RWPE1 (cell line): ENCODE measurements around the gene RNF223.
A peak's percentile ranks its signal among the peaks of the same experiment; 100 is the strongest.
"Not testable (repeated sequence)": the region's sequence is repeated elsewhere in the genome, so short reads cannot be mapped to it uniquely, and the experiment has no call there.

Experiments used
- CTCF ChIA-PET: fragments of 350-600 bp; sonication (Branson Sonifier 250); formaldehyde crosslinking; extraction: SDS; loops from one replicate; lab custom pipeline; 2021; lab: Yijun Ruan, JAX
- POLR2A ChIA-PET: fragments of 400-600 bp; formaldehyde crosslinking; extraction: SDS; loops from one replicate; lab custom pipeline; 2020; ENCODE audit warnings: antibody characterized with exemption; ENCODE audit not compliant: low non-redundant PET; lab: Yijun Ruan, JAX
- DNase-seq: peaks from one replicate; pipeline ENCODE4 v3.0.0; 2012; ENCODE audit warnings: low spot score
- H3K27ac ChIP-seq: fragments of 450-650 bp; 2 replicates; pipeline ENCODE4 v1.5.1; 2017
- CTCF ChIP-seq: fragments of 450-650 bp; conservative IDR thresholded peaks from 2 replicates; pipeline ENCODE4 v1.5.1; 2017; ENCODE audit warnings: low read depth, mild to moderate bottlenecking

The RNF223 gene

DNA sequence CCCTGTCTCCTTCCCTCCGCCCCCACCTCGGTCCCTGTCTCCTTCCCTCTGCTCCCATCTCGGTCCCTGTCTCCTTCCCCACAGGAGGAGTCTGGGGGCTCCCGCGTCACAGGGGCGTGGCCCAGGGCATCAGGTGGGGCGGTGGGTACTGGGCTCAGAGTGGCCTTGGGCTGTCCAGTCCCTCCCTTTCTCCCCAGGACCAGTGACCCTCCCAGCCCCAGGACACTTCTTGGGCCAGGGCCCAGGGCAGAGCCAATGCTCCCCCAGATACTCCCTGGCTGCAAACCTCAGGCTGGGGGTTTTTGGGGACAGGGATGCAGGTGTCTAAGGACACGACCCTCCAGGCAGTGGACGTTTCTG lies 6.8 kb upstream of the RNF223 start:
- no peak for TF ChIP-seq CTCF

GRCh38 chr1:1080122-1080757 lies 6.1 kb upstream of the RNF223 start:
- DNase-seq = peak; percentile 57
- CTCF ChIA-PET = interaction anchor here (0.6 kb wide), 3 partner anchors 14 to 38 kb away, joined by 3 to 4 read pairs (median 4); no protein-coding TSS in a partner anchor
- POLR2A ChIA-PET = no interaction called here
- TF ChIP-seq CTCF = no peak
- peak overlapping the region; percentile 95 for H3K27ac ChIP-seq

More for the DNA sequence above, 6.8 kb upstream of the RNF223 start:
- H3K27ac ChIP-seq = no peak overlapping the region
- no peak for DNase-seq
- ChIA-PET CTCF (interaction anchor here (0.7 kb wide), 1 partner anchor 40 kb away, joined by 4 read pairs; no protein-coding TSS in a partner anchor), POLR2A (no interaction called here)

GRCh38 chr1:1079408-1080121 lies 5.5 kb upstream of the RNF223 start:
- H3K27ac ChIP-seq = peak overlapping the region; percentile 95
- DNase-seq = peak; percentile 89
- no peak for TF ChIP-seq CTCF
- ChIA-PET CTCF (interaction anchor here (0.6 kb wide), 4 partner anchors 14 to 43 kb away, joined by 3 to 4 read pairs (median 4); no protein-coding TSS in a partner anchor), POLR2A (interaction anchor here (0.6 kb wide), 1 partner anchor 274 kb away, joined by 3 read pairs; no protein-coding TSS in a partner anchor)

GRCh38 chr1:1077396-1077795 lies 3.3 kb upstream of the RNF223 start:
- DNase-seq, H3K27ac ChIP-seq, CTCF ChIA-PET, POLR2A ChIA-PET: not testable (repeated sequence)

- ChIA-PET POLR2A (no interaction called here), CTCF (interaction anchor here (0.6 to 0.7 kb wide), 2 partner anchors 11 to 20 kb away, joined by 3 read pairs; no protein-coding TSS in a partner anchor)
- TF ChIP-seq CTCF = no peak
- DNase-seq = no peak
- peak overlapping the region; percentile 57 for H3K27ac ChIP-seq
Measured at GRCh38 chr1:1075148-1075935, 1.2 kb upstream of the RNF223 start.

- ChIA-PET POLR2A (interaction anchor here (0.9 kb wide), 1 partner anchor 69 kb away, joined by 8 read pairs; no protein-coding TSS in a partner anchor), CTCF (no interaction called here)
- H3K27ac ChIP-seq = peak overlapping the region; percentile 57
- DNase-seq = no peak
- TF ChIP-seq CTCF = no peak
Measured at GRCh38 chr1:1074631-1075147, 583 bp upstream of the RNF223 start.
